ENCODE measurements around the gene PPP1R9B. TPM values are rescaled to one million over a fixed set of nuclear protein-coding genes. Genes with fewer than 3 reads are reported as not detected.
A peak's percentile ranks its signal among the peaks of the same experiment; 100 is the strongest.

Gene PPP1R9B
- total RNA-seq, 1 donor from 2014 or later: 35.2 TPM

DNA sequence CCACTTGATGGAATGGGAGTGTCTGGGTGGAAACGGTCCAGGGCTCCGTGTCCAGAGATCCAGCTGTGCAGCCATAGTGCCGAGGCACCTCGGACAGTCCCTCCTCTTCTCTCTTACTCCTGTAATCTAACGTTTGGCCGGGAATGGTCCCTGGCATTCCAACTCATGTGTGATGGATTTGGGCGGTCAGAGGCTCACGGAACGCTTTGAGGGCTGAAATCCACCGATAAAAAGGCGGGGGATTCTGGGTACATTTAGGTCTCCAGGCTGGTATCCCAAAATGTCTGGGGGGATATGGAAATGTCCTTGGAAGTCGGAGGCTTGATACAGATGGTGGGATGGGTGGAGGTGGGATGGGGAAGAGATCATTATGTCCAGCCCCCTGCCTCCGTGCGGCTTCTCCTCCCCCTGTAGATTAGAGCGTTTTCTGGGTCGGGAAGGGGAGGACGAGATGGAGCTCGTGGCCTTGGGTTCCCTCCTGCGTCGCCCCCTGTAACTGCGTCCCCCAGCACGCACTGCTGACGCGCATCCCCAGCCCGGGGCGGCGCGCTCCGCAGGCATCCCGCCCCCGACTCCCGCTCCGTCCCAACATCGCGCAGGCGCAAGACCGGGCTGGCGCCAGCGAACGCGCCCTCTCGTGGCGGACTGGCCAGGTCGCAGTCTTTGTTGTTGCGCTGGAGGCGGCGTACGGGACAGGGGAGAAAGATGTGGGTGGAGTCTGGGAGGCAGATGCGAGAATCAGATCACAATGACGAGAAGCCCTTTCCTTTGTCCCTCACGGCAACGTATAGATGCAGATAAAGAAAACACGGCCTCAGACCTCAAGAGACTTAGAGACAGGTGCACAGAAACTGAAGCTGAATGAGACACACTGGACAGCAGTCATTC is 10.8 kb upstream of the PPP1R9B start:
- DNase-seq (ENCODE audit: low read depth): no peak
- H3K36me3 ChIP-seq (ENCODE audit: control insufficient read depth, insufficient read depth, low read length): no peaks in the 10 kb centered on the region
- H3K27me3 ChIP-seq (ENCODE audit: control insufficient read depth, insufficient read depth, low read length): no peaks in the 10 kb centered on the region
- H3K4me3 ChIP-seq (ENCODE audit: low read depth, low read length): peak overlapping the region; percentile 58
- TF ChIP-seq, protein P1, sequence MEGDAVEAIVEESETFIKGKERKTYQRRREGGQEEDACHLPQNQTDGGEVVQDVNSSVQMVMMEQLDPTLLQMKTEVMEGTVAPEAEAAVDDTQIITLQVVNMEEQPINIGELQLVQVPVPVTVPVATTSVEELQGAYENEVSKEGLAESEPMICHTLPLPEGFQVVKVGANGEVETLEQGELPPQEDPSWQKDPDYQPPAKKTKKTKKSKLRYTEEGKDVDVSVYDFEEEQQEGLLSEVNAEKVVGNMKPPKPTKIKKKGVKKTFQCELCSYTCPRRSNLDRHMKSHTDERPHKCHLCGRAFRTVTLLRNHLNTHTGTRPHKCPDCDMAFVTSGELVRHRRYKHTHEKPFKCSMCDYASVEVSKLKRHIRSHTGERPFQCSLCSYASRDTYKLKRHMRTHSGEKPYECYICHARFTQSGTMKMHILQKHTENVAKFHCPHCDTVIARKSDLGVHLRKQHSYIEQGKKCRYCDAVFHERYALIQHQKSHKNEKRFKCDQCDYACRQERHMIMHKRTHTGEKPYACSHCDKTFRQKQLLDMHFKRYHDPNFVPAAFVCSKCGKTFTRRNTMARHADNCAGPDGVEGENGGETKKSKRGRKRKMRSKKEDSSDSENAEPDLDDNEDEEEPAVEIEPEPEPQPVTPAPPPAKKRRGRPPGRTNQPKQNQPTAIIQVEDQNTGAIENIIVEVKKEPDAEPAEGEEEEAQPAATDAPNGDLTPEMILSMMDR (IDR thresholded peaks at IDR 0.05; ENCODE audit: insufficient read depth, low read length, poor library complexity, severe bottlenecking): peak; percentile 85

DNA sequence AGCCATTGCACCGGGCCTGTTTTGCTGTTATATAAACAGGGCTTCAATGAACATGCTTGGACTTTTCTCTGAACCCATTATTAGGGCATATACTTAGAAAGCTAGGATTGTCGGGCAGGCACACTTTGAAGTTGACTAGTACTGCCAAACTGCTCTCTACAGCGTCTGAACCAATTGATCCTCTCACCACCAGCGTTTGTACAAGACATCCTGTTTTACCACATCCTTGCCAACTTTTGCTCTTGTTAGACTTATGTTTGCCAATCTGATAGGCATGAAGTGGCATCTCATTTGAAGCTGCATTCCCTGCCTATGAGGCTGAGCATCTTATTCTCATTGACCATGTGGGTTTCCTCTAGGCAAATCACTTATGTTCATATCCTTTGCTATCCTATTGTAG is 7.4 kb upstream of the PPP1R9B start:
- no peak overlapping the region for H3K4me3 ChIP-seq (ENCODE audit: low read depth, low read length)
- TF ChIP-seq, protein P1 (IDR thresholded peaks at IDR 0.05; ENCODE audit: insufficient read depth, low read length, poor library complexity, severe bottlenecking): no peak
- H3K36me3 ChIP-seq (ENCODE audit: control insufficient read depth, insufficient read depth, low read length): no peaks in the 10 kb centered on the region
- no peak for DNase-seq (ENCODE audit: low read depth)
- H3K27me3 ChIP-seq (ENCODE audit: control insufficient read depth, insufficient read depth, low read length): no peaks in the 10 kb centered on the region

DNA sequence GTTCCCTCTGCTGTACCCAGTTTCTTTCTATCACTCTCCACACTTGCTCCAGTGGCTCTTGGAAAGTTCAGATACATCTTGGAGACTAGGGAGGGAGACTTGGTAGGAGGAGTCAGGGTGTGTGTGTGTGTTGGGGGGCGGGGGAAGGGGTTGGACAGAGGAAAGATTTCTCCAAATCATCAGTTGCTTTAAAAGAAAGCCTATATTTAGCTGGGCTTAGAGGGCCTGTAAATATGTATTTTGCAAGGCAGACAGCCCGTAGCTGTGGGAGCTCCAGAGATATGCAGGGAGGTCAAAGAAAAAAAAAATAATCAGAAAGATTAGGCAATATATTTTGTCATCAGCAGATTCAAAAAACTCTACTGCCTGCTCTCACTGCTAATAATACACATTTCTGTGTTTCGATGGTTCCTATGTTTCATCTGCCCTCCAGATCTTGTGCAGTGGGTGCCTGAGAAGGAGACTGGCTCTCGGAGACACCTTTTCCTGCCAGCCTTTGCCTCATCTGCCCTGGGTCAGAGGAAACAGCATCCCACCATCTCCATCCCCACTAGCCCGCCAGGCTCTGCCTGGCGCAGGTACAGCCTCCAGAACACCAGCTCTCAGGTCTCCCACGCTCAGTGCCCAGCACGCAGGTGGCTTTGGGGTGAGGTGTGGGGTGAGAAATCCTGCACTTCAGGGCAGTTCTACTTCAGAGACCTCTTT is 4.8 kb upstream of the PPP1R9B start:
- Histone ChIP-seq H3K4me3 (ENCODE audit: low read depth, low read length) (no peak overlapping the region), H3K36me3 (ENCODE audit: control insufficient read depth, insufficient read depth, low read length) (no peaks in the 10 kb centered on the region), H3K27me3 (ENCODE audit: control insufficient read depth, insufficient read depth, low read length) (no peaks in the 10 kb centered on the region)
- TF ChIP-seq, protein P1 (IDR thresholded peaks at IDR 0.05; ENCODE audit: insufficient read depth, low read length, poor library complexity, severe bottlenecking): no peak
- no peak for DNase-seq (ENCODE audit: low read depth)

DNA sequence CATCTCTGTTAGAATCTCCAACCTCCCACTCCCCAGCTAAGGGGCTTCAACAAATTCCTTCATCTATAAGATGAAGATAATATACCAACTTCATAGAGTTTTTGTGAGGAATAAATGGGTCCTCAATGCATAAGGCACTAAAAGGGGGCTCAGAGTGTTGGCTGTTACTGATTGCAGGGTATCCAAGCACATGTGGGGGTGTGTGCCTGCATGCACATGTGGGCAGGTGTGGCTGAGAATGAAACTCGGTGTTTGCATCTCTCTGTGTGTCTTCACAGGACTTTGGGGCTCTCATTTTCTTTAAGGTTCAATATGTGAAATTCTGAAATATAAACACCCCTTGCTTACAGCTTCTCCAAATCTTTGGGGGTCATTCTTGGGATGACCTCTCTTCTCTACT is 4.1 kb upstream of the PPP1R9B start:
- DNase-seq (ENCODE audit: low read depth): no peak
- no peak overlapping the region for H3K4me3 ChIP-seq (ENCODE audit: low read depth, low read length)
- TF ChIP-seq, protein P1 (IDR thresholded peaks at IDR 0.05; ENCODE audit: insufficient read depth, low read length, poor library complexity, severe bottlenecking): no peak
- H3K27me3 ChIP-seq (ENCODE audit: control insufficient read depth, insufficient read depth, low read length): no peaks in the 10 kb centered on the region
- no peaks in the 10 kb centered on the region for H3K36me3 ChIP-seq (ENCODE audit: control insufficient read depth, insufficient read depth, low read length)

DNA sequence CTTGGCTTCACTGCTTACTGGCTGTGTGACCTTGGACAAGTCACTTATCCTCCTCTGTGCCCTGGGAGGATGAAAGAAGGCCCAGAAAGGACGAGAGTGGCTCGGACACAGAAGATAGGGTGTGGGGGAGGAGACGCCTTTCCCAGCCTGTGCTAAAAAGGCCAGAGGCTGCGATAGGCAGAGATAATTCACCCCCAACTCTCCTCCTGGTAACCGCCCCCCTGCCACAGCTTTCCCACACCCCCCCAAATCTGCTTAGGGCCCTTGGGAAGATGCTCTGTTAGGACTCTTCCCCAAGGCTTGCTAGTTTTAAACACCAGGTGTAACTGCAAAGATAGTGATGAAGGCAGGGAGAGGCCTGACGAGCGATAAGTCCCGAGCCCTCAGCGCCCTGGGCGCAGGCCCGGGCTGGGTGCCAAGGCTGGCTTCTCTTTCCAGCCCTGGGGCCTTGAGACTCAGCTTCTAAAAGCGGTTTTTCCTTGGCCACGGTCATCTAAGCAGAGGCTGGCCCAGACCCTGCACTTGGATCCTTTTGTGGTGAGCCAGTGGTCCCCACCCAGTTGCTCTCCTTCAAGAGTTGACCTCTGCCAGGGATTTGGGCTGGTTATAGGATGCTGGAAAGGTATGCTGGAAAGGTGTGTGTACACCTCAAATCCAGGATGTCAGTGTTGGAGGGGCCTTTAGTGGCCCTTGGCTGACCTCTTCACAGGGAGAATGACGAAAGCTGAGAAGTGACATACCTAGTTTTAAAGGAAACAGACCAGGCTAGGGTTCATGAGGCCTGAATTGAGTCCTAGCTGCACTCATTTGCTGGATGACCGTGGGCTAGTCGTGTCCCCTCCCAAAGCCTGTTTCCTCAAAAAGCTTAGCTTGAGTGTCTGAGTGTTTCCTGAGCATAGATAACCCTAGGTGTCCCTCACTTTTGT is 3.4 kb upstream of the PPP1R9B start:
- no peak for DNase-seq (ENCODE audit: low read depth)
- TF ChIP-seq, protein P1 (IDR thresholded peaks at IDR 0.05; ENCODE audit: insufficient read depth, low read length, poor library complexity, severe bottlenecking): no peak

More for the DNA sequence above, 3.4 kb upstream of the PPP1R9B start:
- Histone ChIP-seq H3K36me3 (ENCODE audit: control insufficient read depth, insufficient read depth, low read length) (no peaks in the 10 kb centered on the region), H3K27me3 (ENCODE audit: control insufficient read depth, insufficient read depth, low read length) (no peaks in the 10 kb centered on the region), H3K4me3 (ENCODE audit: low read depth, low read length) (no peak overlapping the region)

Data from kidney epithelial cell (primary cell).